Gastrocnemius medialis (tissue), 4 donors: ENCODE measurements around the gene SLC11A1.

Source experiments
- CTCF ChIP-seq, 5 experiments: fragments of 450-650 bp in 3 of 5; fragments of 200-600 bp in 2 of 5; sonication (generic) in 2 of 5; IDR thresholded peaks in 4 of 5; conservative IDR thresholded peaks in 1 of 5; 1 replicate in 4 of 5; 2 replicates in 1 of 5; pipeline ENCODE4 v1.5.1; 2016 to 2019; ENCODE audit warnings: antibody characterized with exemption in 5 of 5, mild to moderate bottlenecking in 3 of 5, moderate library complexity in 3 of 5
- POLR2A ChIP-seq, 2 donors: fragments of 450-650 bp; IDR thresholded peaks; one replicate each; pipeline ENCODE4 v1.6.1; 2017; ENCODE audit warnings: antibody characterized with exemption in 2 of 2, mild to moderate bottlenecking in 2 of 2, moderate library complexity in 2 of 2

DNA sequence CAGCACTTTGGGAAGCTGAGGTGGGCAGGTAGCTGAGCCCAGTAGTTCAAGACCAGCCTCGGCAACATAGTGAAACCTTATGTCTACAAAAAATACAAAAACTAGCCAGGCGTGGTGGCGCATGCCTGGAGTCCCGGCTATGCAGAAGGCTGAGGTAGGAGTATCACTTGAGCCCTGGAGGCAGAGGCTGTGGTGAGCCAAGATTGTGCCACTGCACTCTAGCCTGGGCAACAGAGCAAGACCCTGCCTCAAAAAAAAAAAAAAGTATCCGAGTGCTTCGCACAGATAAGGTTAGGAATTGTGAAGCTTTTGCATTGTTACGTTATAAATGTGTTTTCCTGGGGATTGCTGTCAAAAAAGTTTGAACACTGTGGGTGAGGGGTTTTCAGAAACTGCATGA, 21.7 kb downstream of the SLC11A1 start:
- TF ChIP-seq CTCF (IDR thresholded peaks at IDR 0.05 in 4 of 5, conservative IDR thresholded peaks at IDR 0.05 in 1 of 5), result no peak
- TF ChIP-seq POLR2A (IDR thresholded peaks at IDR 0.05), result no peak
